ENCODE measurements around the gene WDR4. TPM values are rescaled to one million over a fixed set of nuclear protein-coding genes. Genes with fewer than 3 reads are reported as not detected.

Gene WDR4
- total and polyA plus RNA-seq, 10 of the 15 experiments (the other 5 are each of a cell fraction or from before 2014, with no cell fraction given) = 2.1 to 45.3 (median 18.7) TPM

DNA sequence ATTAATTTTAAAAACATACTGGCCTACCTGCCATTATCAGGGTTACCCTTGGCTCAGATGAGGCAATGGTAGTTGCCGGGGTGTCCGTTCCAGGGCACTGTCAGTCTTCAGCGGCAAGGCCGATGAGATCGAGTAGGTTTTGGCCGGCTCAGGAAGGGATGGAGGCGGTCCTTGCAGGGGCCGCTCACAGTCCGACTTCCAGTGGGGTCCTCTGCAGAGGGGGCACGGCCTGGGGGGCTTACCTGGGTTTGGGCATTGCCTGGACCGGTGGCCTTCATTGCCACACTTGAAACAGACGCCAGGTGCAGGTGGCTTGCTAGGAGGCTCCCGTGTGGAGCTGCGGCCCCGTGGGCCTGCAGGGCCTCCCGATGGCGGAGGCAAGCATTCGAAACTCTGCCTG, 43.6 kb upstream of the WDR4 start:
- H3K4me2 ChIP-seq (ENCODE audit: control insufficient read depth, insufficient read depth) = no peak overlapping the region
- H2AFZ ChIP-seq (ENCODE audit: control insufficient read depth, low read depth, low read length) = no peak overlapping the region
- intact Hi-C loops (cut with micrococcal nuclease; ENCODE audit: unreplicated experiment) (loop anchor here (10.0 kb wide), 1 partner anchor 732 kb away; the partner anchor contains the start of genes HSF2BP and RRP1B), in situ Hi-C loops (cut with MboI) (no loop called here)
- H3K79me2 ChIP-seq (ENCODE audit: control insufficient read depth, insufficient read depth, low read length) = no peaks in the 10 kb centered on the region
- FAIRE-seq (no peak), DNase-seq (ENCODE audit: low read depth, low spot score) (no peak), ATAC-seq (no peak)
- no peaks in the 10 kb centered on the region for H3K27me3 ChIP-seq (replicated peaks in 1 of 2; ENCODE audit: control insufficient read depth in 2 of 2, insufficient read depth in 2 of 2, low read length in 1 of 2)
- POLR2A ChIA-PET = no interaction called here
- no peak for TF ChIP-seq EZH2 (IDR thresholded peaks at IDR 0.05; ENCODE audit: borderline replicate concordance, control insufficient read depth, low read depth, low read length)
- no peak for TF ChIP-seq HDAC6 (IDR thresholded peaks at IDR 0.05; ENCODE audit: unreplicated experiment)
- no peak for TF ChIP-seq SIX5 (IDR thresholded peaks at IDR 0.05; ENCODE audit: low read depth, low read length, severe bottlenecking)
- TF ChIP-seq BHLHE40 (IDR thresholded peaks at IDR 0.05; ENCODE audit: borderline replicate concordance in 1 of 2, low read depth in 2 of 2, low read length in 1 of 2) = no peak
- TF ChIP-seq CHD2 (IDR thresholded peaks at IDR 0.05; ENCODE audit: borderline replicate concordance, low read depth, low read length) = no peak
- TF ChIP-seq IKZF2 (IDR thresholded peaks at IDR 0.05) = no peak
- no peak for TF ChIP-seq CHD1 (IDR thresholded peaks at IDR 0.05; ENCODE audit: low read depth, low read length)
- TF ChIP-seq, protein P1, sequence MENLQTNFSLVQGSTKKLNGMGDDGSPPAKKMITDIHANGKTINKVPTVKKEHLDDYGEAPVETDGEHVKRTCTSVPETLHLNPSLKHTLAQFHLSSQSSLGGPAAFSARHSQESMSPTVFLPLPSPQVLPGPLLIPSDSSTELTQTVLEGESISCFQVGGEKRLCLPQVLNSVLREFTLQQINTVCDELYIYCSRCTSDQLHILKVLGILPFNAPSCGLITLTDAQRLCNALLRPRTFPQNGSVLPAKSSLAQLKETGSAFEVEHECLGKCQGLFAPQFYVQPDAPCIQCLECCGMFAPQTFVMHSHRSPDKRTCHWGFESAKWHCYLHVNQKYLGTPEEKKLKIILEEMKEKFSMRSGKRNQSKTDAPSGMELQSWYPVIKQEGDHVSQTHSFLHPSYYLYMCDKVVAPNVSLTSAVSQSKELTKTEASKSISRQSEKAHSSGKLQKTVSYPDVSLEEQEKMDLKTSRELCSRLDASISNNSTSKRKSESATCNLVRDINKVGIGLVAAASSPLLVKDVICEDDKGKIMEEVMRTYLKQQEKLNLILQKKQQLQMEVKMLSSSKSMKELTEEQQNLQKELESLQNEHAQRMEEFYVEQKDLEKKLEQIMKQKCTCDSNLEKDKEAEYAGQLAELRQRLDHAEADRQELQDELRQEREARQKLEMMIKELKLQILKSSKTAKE (IDR thresholded peaks at IDR 0.05; ENCODE audit: low read depth, poor library complexity, severe bottlenecking) = no peak
- no peak for TF ChIP-seq GABPA (IDR thresholded peaks at IDR 0.05; ENCODE audit: low read depth)
- no peak for TF ChIP-seq CEBPZ (IDR thresholded peaks at IDR 0.05; ENCODE audit: low read depth, low read length)
- no peak for TF ChIP-seq POU2F2 (IDR thresholded peaks at IDR 0.05; ENCODE audit: borderline replicate concordance, low read depth, low read length)
- no peak for TF ChIP-seq CREM (IDR thresholded peaks at IDR 0.05; ENCODE audit: low read depth)
- no peak for TF ChIP-seq DPF2 (IDR thresholded peaks at IDR 0.05)
- TF ChIP-seq FOXK2 (IDR thresholded peaks at IDR 0.05) = no peak
- no peak for TF ChIP-seq IRF5 (IDR thresholded peaks at IDR 0.05; ENCODE audit: borderline replicate concordance)
- RAD21 ChIA-PET (ENCODE audit: unreplicated experiment) = interaction anchor here (0.6 kb wide), 1 partner anchor 11 kb away, joined by 3 read pairs; no protein-coding TSS in a partner anchor
- WGBS (ENCODE audit: insufficient coverage, insufficient replicate concordance, low lambda C conversion rate, missing lambda C conversion rate) = 85% methylated on average over 18 of the region's 18 CpGs
- H4K20me1 ChIP-seq (ENCODE audit: control insufficient read depth, insufficient read depth) = no peaks in the 10 kb centered on the region
- H3K4me1 ChIP-seq (ENCODE audit: control insufficient read depth, insufficient read depth, low read length) = peaks cover 6% of the 10 kb centered on the region
- H3K9ac ChIP-seq (ENCODE audit: control insufficient read depth, insufficient read depth, low read length) = no peak overlapping the region
- H3K36me3 ChIP-seq (ENCODE audit: control insufficient read depth in 2 of 2, insufficient read depth in 2 of 2, low read length in 1 of 2) = no peaks in the 10 kb centered on the region
- CTCF ChIA-PET = interaction anchor here (0.7 to 1.4 kb wide), 4 partner anchors 14 to 722 kb away, joined by 3 to 5 read pairs (median 3); no protein-coding TSS in a partner anchor
- SMC1A ChIA-PET (ENCODE audit: uncharacterized antibody, unreplicated experiment) = interaction anchor here (0.6 kb wide), 1 partner anchor 733 kb away, joined by 3 read pairs; no protein-coding TSS in a partner anchor
- H3K9me3 ChIP-seq (replicated peaks; ENCODE audit: control insufficient read depth, insufficient read depth, low read length) = no peaks in the 10 kb centered on the region
- no TSS peak for BruUV-seq (replicated peaks)
- H3K27ac ChIP-seq (ENCODE audit: control insufficient read depth, insufficient read depth) = no peak overlapping the region
- H3K4me3 ChIP-seq = no peak overlapping the region
